GM23338 (cell line): ENCODE data around the gene SRP68.
A peak's percentile ranks its signal among the peaks of the same experiment; 100 is the strongest.

Source experiments
- CREB1 ChIP-seq: fragments of 250-450 bp; sonication (Bioruptor Pico); IDR thresholded peaks from 2 replicates; pipeline ENCODE4 v1.5.0; 2020; ENCODE audit warnings: low read depth, mild to moderate bottlenecking, moderate library complexity
- EZH2 ChIP-seq: fragments of 200-600 bp; sonication (generic); IDR thresholded peaks from one replicate; pipeline ENCODE4 v1.8.0; 2017; ENCODE audit warnings: antibody characterized with exemption, mild to moderate bottlenecking, low read depth; ENCODE audit not compliant: unreplicated experiment
- EZH2phosphoT487 ChIP-seq: fragments of 200-600 bp; sonication (generic); IDR thresholded peaks from one replicate; pipeline ENCODE4 v1.8.1; 2018; ENCODE audit warnings: antibody characterized with exemption; ENCODE audit not compliant: unreplicated experiment
- JUNB ChIP-seq: IDR thresholded peaks from one replicate; pipeline ENCODE4 v1.6.1; 2016; ENCODE audit warnings: antibody characterized with exemption; ENCODE audit not compliant: unreplicated experiment
- POLR2AphosphoS5 ChIP-seq: IDR thresholded peaks from 2 replicates; pipeline ENCODE4 v1.6.1; 2016; ENCODE audit warnings: antibody characterized with exemption, low read depth
- ZNF331 ChIP-seq: fragments of 250-450 bp; sonication (Bioruptor Pico); IDR thresholded peaks from 2 replicates; pipeline ENCODE4 v1.5.0; 2020; ENCODE audit warnings: low read depth, mild to moderate bottlenecking, moderate library complexity
- TF ChIP-seq, protein P1 (sequence below), 2 experiments: fragments of 200-600 bp in 1 of 2; sonication (generic) in 1 of 2; conservative IDR thresholded peaks; 2 replicates each; pipeline versions ENCODE4 v1.5.1 to v1.6.1; 2016 to 2017; ENCODE audit warnings: antibody characterized with exemption in 2 of 2, low read depth in 2 of 2, mild to moderate bottlenecking in 2 of 2, moderate library complexity in 1 of 2
- TF ChIP-seq, protein P2 (sequence below): IDR thresholded peaks from one replicate; pipeline ENCODE4 v1.6.1; 2018; ENCODE audit warnings: antibody characterized with exemption; ENCODE audit not compliant: unreplicated experiment

DNA sequence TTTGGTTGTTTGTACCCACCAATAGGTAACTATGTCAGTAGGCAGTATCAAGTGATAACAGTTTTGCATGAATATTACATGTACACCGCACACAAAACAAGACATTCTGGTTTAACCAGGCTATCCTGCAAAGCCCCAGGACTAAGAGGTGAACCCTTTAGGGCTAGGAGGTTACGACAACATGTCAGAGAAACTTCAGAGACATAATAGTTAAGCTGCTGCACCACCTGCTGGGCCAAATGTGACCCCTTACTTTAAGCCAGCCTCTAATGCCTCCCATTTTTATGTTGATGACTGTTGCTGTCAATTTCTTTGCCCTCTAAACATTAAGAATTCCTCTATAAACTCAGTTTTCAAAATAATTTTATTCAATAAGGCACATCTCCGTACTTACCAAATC lies 15.4 kb downstream of the SRP68 start:
- TF ChIP-seq, protein P1, sequence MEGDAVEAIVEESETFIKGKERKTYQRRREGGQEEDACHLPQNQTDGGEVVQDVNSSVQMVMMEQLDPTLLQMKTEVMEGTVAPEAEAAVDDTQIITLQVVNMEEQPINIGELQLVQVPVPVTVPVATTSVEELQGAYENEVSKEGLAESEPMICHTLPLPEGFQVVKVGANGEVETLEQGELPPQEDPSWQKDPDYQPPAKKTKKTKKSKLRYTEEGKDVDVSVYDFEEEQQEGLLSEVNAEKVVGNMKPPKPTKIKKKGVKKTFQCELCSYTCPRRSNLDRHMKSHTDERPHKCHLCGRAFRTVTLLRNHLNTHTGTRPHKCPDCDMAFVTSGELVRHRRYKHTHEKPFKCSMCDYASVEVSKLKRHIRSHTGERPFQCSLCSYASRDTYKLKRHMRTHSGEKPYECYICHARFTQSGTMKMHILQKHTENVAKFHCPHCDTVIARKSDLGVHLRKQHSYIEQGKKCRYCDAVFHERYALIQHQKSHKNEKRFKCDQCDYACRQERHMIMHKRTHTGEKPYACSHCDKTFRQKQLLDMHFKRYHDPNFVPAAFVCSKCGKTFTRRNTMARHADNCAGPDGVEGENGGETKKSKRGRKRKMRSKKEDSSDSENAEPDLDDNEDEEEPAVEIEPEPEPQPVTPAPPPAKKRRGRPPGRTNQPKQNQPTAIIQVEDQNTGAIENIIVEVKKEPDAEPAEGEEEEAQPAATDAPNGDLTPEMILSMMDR (conservative IDR thresholded peaks at IDR 0.05; ENCODE audit: low read depth in 2 of 2): 0 out of 4 replicates have a peak, but pooled peaks of 1 of the 2 experiments have one; percentile 3
- TF ChIP-seq CREB1 (CRISPR knock-in tag) (no peak), EZH2 (no peak), ZNF331 (no peak), POLR2AphosphoS5 (no peak), JUNB (no peak), EZH2phosphoT487 (no peak)
- TF ChIP-seq, protein P2, sequence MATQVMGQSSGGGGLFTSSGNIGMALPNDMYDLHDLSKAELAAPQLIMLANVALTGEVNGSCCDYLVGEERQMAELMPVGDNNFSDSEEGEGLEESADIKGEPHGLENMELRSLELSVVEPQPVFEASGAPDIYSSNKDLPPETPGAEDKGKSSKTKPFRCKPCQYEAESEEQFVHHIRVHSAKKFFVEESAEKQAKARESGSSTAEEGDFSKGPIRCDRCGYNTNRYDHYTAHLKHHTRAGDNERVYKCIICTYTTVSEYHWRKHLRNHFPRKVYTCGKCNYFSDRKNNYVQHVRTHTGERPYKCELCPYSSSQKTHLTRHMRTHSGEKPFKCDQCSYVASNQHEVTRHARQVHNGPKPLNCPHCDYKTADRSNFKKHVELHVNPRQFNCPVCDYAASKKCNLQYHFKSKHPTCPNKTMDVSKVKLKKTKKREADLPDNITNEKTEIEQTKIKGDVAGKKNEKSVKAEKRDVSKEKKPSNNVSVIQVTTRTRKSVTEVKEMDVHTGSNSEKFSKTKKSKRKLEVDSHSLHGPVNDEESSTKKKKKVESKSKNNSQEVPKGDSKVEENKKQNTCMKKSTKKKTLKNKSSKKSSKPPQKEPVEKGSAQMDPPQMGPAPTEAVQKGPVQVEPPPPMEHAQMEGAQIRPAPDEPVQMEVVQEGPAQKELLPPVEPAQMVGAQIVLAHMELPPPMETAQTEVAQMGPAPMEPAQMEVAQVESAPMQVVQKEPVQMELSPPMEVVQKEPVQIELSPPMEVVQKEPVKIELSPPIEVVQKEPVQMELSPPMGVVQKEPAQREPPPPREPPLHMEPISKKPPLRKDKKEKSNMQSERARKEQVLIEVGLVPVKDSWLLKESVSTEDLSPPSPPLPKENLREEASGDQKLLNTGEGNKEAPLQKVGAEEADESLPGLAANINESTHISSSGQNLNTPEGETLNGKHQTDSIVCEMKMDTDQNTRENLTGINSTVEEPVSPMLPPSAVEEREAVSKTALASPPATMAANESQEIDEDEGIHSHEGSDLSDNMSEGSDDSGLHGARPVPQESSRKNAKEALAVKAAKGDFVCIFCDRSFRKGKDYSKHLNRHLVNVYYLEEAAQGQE: no peak
